GM12878 (cell line): ENCODE data around the gene ZNF618. TPM values are rescaled to one million over a fixed set of nuclear protein-coding genes. Genes with fewer than 3 reads are reported as not detected.

Experiments
- ATAC-seq: fragments of 200-7000 bp; cut with Tn5 transposase; 3 replicates; pipeline ENCODE4 v1.9.1; 2020; ENCODE audit warnings: mild to moderate bottlenecking, moderate library complexity
- BruUV-seq: library from RNA; stranded (reverse); fragments of 400-500 nt; replicated peaks from 2 replicates; lab custom pipeline; 2021; lab: Mats Ljungman, UMichigan
- CTCF ChIA-PET: fragments of 300-600 bp; sonication (Branson Sonifier 250); formaldehyde crosslinking; extraction: SDS; loops from one replicate; lab custom pipeline; 2021; ENCODE audit warnings: inconsistent platforms; lab: Yijun Ruan, JAX
- POLR2A ChIA-PET: fragments of 350-600 bp; formaldehyde crosslinking; extraction: SDS; loops from one replicate; lab custom pipeline; 2021; ENCODE audit warnings: inconsistent platforms; lab: Charles Lee
- RAD21 ChIA-PET: fragments of 300-600 bp; sonication (Branson Sonifier 250); formaldehyde crosslinking; loops from one replicate; lab custom pipeline; 2023; ENCODE audit warnings: antibody characterized with exemption; ENCODE audit not compliant: unreplicated experiment; lab: Charles Lee
- SMC1A ChIA-PET: fragments of 300-600 bp; sonication (Branson Sonifier 250); formaldehyde crosslinking; loops from one replicate; lab custom pipeline; 2023; ENCODE audit not compliant: unreplicated experiment, uncharacterized antibody; lab: Charles Lee
- DNase-seq: peaks from one replicate; pipeline ENCODE4 v3.0.0-alpha.2; 2011; ENCODE audit warnings: low read depth, low spot score
- FAIRE-seq: peaks from 3 replicates; lab custom pipeline; 2011; peaks lifted over from hg19 to GRCh38; lab: Jason Lieb, UNC
- H2AFZ ChIP-seq: 2 replicates; pipeline ENCODE4 v1.6.0; 2011; ENCODE audit warnings: low read depth, low read length, control low read depth; ENCODE audit not compliant: control insufficient read depth
- H3K27ac ChIP-seq: 2 replicates; pipeline ENCODE4 v1.5.1; 2011; ENCODE audit warnings: control low read depth; ENCODE audit not compliant: control insufficient read depth, insufficient read depth
- H3K27me3 ChIP-seq, 2 experiments: replicated peaks in 1 of 2; 2 replicates each; pipeline versions ENCODE4 v1.6.0 to v1.6.1; 2011; ENCODE audit warnings: low read length in 1 of 2; ENCODE audit not compliant: control insufficient read depth in 2 of 2, insufficient read depth in 2 of 2
- H3K36me3 ChIP-seq, 2 experiments: 2 replicates each; pipeline ENCODE4 v1.5.1; 2011; ENCODE audit warnings: low read length in 1 of 2; ENCODE audit not compliant: control insufficient read depth in 2 of 2, insufficient read depth in 2 of 2
- H3K4me1 ChIP-seq: 2 replicates; pipeline ENCODE4 v1.6.1; 2011; ENCODE audit warnings: mild to moderate bottlenecking, low read length, moderate library complexity, mixed read lengths; ENCODE audit not compliant: control insufficient read depth, insufficient read depth
- H3K4me2 ChIP-seq: 2 replicates; pipeline ENCODE4 v1.6.0; 2011; ENCODE audit warnings: control low read depth; ENCODE audit not compliant: control insufficient read depth, insufficient read depth
- H3K4me3 ChIP-seq: fragments of 200-600 bp; sonication (generic); 2 replicates; pipeline ENCODE4 v1.5.1; 2016
- H3K79me2 ChIP-seq: 2 replicates; pipeline ENCODE4 v1.6.0; 2011; ENCODE audit warnings: low read length; ENCODE audit not compliant: control insufficient read depth, insufficient read depth
- H3K9ac ChIP-seq: 2 replicates; pipeline ENCODE4 v1.8.0; 2011; ENCODE audit warnings: low read length, control low read depth, mixed read lengths; ENCODE audit not compliant: control insufficient read depth, insufficient read depth
- H3K9me3 ChIP-seq: replicated peaks from 3 replicates; pipeline ENCODE4 v1.5.1; 2011; ENCODE audit warnings: mild to moderate bottlenecking, low read length; ENCODE audit not compliant: control insufficient read depth, insufficient read depth
- H4K20me1 ChIP-seq: 2 replicates; pipeline ENCODE4 v1.6.0; 2011; ENCODE audit not compliant: control insufficient read depth, insufficient read depth
- CHD4 ChIP-seq: fragments of 200-600 bp; sonication (generic); IDR thresholded peaks from 2 replicates; pipeline ENCODE4 v1.6.1; 2016; ENCODE audit warnings: mild to moderate bottlenecking
- FOXK2 ChIP-seq: fragments of 450-650 bp; IDR thresholded peaks from 2 replicates; pipeline ENCODE4 v1.6.1; 2017; ENCODE audit warnings: mild to moderate bottlenecking, moderate library complexity
- GABPA ChIP-seq: IDR thresholded peaks from 2 replicates; pipeline ENCODE4 v1.6.1; 2014; ENCODE audit warnings: antibody characterized with exemption, low read depth, mild to moderate bottlenecking, inconsistent platforms
- GATAD2B ChIP-seq: fragments of 450-650 bp; conservative IDR thresholded peaks from 2 replicates; pipeline ENCODE4 v1.6.1; 2017; ENCODE audit warnings: low read depth, mild to moderate bottlenecking, moderate library complexity
- JUND ChIP-seq: IDR thresholded peaks from 2 replicates; pipeline ENCODE4 v1.6.1; 2012; ENCODE audit warnings: low read depth, mild to moderate bottlenecking, low read length, improper control_type of control experiment, moderate library complexity
- KDM1A ChIP-seq: fragments of 200-600 bp; sonication (generic); IDR thresholded peaks from 2 replicates; pipeline ENCODE4 v1.6.1; 2016; ENCODE audit warnings: borderline replicate concordance
- PAX5 ChIP-seq: IDR thresholded peaks from 2 replicates; pipeline ENCODE4 v1.6.1; 2011; ENCODE audit warnings: low read depth, low read length, borderline replicate concordance
- RAD51 ChIP-seq: fragments of 450-650 bp; IDR thresholded peaks from 2 replicates; pipeline ENCODE4 v1.6.1; 2016; ENCODE audit warnings: moderate library complexity, mild to moderate bottlenecking, inconsistent platforms
- STAT1 ChIP-seq: fragments of 450-650 bp; conservative IDR thresholded peaks from 2 replicates; pipeline ENCODE4 v1.6.1; 2014; ENCODE audit warnings: antibody characterized with exemption, mild to moderate bottlenecking
- ZSCAN29 ChIP-seq: fragments of 450-650 bp; IDR thresholded peaks from 2 replicates; pipeline ENCODE4 v1.6.1; 2017; ENCODE audit warnings: mild to moderate bottlenecking, moderate library complexity
- WGBS: methylation state at CpG from one replicate; pipeline ENCODE4 v1.1.6; 2016; ENCODE audit warnings: low lambda C conversion rate; ENCODE audit not compliant: insufficient replicate concordance, insufficient coverage; ENCODE audit errors: missing lambda C conversion rate; 5-methylcytosine and 5-hydroxymethylcytosine counted together
- in situ Hi-C: fragments of 300-500 bp; cut with MboI; formaldehyde crosslinking; loops from 9 replicates; pipeline ENCODE4 v1.14.3; 2018; ENCODE audit warnings: mixed read lengths
- intact Hi-C: fragments of 100-400 bp; cut with micrococcal nuclease; formaldehyde crosslinking; loops from one replicate; pipeline ENCODE4 v1.14.2; 2022; ENCODE audit not compliant: unreplicated experiment
- polyA plus RNA-seq, 11 experiments: library from polyadenylated mRNA; depleted of rRNA in 4 of 11; unstranded in 6 of 11; stranded (reverse) in 5 of 11; fragments of >200 nt; fragmentation: Nextera tagmentation in 4 of 11; fragmentation: Illumina TruSeq in 1 of 11; extraction: Ambion mirVana in 4 of 11; extraction: Trizol in 1 of 11; gene quantifications; 1 replicate in 1 of 11; 2 replicates in 10 of 11; pipeline versions ENCODE4 v1.2.1 to v1.2.3, GENCODE V29; 2011 to 2016; ENCODE audit warnings: inconsistent platforms in 2 of 11, missing spikeins in 2 of 11, low read depth in 1 of 11
- total RNA-seq, 4 experiments: library from RNA; depleted of rRNA in 3 of 4; stranded (reverse); fragments of >200 nt in 3 of 4; fragmentation: Illumina TruSeq in 1 of 4; extraction: Trizol in 1 of 4; gene quantifications; 2 replicates each; pipeline versions ENCODE4 v1.2.1 to v1.2.3, GENCODE V29; 2013 to 2021
- TF ChIP-seq, protein P1 (sequence below): fragments of 450-650 bp; formaldehyde crosslinking; IDR thresholded peaks from 2 replicates; pipeline ENCODE4 v1.5.0; 2022; ENCODE audit warnings: mild to moderate bottlenecking, missing genetic modification characterization
- TF ChIP-seq, protein P2 (sequence below): IDR thresholded peaks from 2 replicates; pipeline ENCODE4 v1.6.1; 2012; ENCODE audit warnings: low read depth, low read length, improper control_type of control experiment
- TF ChIP-seq, protein P3 (sequence below): IDR thresholded peaks from 2 replicates; pipeline ENCODE4 v1.6.1; 2012; ENCODE audit warnings: low read depth, low read length, improper control_type of control experiment
- TF ChIP-seq, protein P4 (sequence below): fragments of 450-650 bp; IDR thresholded peaks from 2 replicates; pipeline ENCODE4 v1.6.1; 2017; ENCODE audit warnings: mild to moderate bottlenecking, moderate library complexity

The ZNF618 gene
- total and polyA plus RNA-seq, 10 of the 15 experiments (the other 5 are each of a cell fraction or from before 2014, with no cell fraction given), result 0.01 to 0.24 (median 0.06) TPM; not detected in 2

DNA sequence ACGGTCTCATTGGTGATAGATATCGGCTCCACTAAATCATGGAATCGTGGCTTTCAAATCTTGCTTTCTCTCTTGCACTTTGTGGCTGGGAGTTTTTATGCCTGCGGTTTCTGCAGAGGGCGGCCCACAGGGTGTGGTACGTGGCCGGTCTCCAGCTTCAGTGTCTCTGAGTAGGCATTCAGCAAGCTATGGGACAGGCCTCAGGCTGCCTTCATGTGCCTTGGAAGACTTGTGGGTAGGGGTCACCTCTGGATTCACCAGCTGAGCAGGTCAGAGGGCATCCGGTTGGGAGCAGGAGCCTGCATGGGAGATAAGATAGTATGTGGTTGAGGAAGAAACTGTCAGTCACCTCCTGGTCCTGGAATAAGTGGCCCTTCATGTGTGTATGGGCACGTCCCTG, 154.3 kb downstream of the ZNF618 start (continued):
- TF ChIP-seq STAT1, result no peak
- TF ChIP-seq JUND, result no peak

DNA sequence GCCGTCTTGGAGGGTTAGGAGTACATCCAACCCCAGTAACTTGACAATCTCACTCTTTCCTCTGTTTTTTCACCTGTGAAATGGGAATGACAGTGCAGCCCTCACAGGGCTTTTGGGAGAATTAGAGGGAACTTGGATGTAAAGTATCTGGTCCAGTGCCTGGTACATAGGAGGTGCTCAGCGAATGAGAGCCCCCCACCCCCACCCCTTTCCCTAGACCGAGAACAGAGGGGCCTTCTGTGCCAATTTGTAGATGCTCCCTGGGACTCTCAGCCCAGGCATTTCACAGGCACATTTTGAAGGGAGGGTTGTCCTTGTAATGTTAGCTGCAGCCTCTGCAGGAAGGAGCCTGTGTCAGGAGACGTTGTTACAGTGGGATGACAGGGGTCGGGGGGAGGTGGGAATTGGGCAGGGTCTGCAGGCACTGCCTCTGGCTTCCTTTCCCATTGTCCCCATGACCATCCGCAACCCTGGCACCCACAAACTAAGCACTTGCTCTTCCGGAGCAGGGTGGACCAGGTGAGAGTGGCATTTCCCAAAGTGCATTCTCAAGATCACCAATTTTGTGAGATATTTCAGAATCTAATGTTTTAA, 155.0 kb downstream of the ZNF618 start:
- ATAC-seq, result no peak
- Histone ChIP-seq H3K4me3 (no peak overlapping the region), H3K79me2 (no peaks in the 10 kb centered on the region), H3K9me3 (no peaks in the 10 kb centered on the region), H2AFZ (no peak overlapping the region), H3K36me3 (no peaks in the 10 kb centered on the region), H3K4me1 (no peaks in the 10 kb centered on the region), H4K20me1 (no peaks in the 10 kb centered on the region; the same call in 1 of the 2 replicates), H3K27ac (no peak overlapping the region)
- intact Hi-C loops (no loop called here), in situ Hi-C loops (loop anchor here (25.0 kb wide), 1 partner anchor 569 kb away; the partner anchor contains the start of gene RGS3)
- no peak for FAIRE-seq
- ChIA-PET RAD21 (no interaction called here), POLR2A (no interaction called here), CTCF (no interaction called here)
- no peak for TF ChIP-seq PAX5
- TF ChIP-seq KDM1A, result no peak
- TF ChIP-seq, protein P1, sequence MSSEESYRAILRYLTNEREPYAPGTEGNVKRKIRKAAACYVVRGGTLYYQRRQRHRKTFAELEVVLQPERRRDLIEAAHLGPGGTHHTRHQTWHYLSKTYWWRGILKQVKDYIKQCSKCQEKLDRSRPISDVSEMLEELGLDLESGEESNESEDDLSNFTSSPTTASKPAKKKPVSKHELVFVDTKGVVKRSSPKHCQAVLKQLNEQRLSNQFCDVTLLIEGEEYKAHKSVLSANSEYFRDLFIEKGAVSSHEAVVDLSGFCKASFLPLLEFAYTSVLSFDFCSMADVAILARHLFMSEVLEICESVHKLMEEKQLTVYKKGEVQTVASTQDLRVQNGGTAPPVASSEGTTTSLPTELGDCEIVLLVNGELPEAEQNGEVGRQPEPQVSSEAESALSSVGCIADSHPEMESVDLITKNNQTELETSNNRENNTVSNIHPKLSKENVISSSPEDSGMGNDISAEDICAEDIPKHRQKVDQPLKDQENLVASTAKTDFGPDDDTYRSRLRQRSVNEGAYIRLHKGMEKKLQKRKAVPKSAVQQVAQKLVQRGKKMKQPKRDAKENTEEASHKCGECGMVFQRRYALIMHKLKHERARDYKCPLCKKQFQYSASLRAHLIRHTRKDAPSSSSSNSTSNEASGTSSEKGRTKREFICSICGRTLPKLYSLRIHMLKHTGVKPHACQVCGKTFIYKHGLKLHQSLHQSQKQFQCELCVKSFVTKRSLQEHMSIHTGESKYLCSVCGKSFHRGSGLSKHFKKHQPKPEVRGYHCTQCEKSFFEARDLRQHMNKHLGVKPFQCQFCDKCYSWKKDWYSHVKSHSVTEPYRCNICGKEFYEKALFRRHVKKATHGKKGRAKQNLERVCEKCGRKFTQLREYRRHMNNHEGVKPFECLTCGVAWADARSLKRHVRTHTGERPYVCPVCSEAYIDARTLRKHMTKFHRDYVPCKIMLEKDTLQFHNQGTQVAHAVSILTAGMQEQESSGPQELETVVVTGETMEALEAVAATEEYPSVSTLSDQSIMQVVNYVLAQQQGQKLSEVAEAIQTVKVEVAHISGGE (CRISPR knock-in tag), result no peak
- TF ChIP-seq, protein P2, sequence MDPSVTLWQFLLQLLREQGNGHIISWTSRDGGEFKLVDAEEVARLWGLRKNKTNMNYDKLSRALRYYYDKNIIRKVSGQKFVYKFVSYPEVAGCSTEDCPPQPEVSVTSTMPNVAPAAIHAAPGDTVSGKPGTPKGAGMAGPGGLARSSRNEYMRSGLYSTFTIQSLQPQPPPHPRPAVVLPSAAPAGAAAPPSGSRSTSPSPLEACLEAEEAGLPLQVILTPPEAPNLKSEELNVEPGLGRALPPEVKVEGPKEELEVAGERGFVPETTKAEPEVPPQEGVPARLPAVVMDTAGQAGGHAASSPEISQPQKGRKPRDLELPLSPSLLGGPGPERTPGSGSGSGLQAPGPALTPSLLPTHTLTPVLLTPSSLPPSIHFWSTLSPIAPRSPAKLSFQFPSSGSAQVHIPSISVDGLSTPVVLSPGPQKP, result no peak
- TF ChIP-seq, protein P3, sequence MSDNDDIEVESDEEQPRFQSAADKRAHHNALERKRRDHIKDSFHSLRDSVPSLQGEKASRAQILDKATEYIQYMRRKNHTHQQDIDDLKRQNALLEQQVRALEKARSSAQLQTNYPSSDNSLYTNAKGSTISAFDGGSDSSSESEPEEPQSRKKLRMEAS, result no peak
- TF ChIP-seq CHD4, result no peak
- no peak for TF ChIP-seq FOXK2
- TF ChIP-seq, protein P4, sequence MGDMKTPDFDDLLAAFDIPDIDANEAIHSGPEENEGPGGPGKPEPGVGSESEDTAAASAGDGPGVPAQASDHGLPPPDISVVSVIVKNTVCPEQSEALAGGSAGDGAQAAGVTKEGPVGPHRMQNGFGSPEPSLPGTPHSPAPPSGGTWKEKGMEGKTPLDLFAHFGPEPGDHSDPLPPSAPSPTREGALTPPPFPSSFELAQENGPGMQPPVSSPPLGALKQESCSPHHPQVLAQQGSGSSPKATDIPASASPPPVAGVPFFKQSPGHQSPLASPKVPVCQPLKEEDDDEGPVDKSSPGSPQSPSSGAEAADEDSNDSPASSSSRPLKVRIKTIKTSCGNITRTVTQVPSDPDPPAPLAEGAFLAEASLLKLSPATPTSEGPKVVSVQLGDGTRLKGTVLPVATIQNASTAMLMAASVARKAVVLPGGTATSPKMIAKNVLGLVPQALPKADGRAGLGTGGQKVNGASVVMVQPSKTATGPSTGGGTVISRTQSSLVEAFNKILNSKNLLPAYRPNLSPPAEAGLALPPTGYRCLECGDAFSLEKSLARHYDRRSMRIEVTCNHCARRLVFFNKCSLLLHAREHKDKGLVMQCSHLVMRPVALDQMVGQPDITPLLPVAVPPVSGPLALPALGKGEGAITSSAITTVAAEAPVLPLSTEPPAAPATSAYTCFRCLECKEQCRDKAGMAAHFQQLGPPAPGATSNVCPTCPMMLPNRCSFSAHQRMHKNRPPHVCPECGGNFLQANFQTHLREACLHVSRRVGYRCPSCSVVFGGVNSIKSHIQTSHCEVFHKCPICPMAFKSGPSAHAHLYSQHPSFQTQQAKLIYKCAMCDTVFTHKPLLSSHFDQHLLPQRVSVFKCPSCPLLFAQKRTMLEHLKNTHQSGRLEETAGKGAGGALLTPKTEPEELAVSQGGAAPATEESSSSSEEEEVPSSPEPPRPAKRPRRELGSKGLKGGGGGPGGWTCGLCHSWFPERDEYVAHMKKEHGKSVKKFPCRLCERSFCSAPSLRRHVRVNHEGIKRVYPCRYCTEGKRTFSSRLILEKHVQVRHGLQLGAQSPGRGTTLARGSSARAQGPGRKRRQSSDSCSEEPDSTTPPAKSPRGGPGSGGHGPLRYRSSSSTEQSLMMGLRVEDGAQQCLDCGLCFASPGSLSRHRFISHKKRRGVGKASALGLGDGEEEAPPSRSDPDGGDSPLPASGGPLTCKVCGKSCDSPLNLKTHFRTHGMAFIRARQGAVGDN, result no peak
- no peak for TF ChIP-seq GABPA
- TF ChIP-seq GATAD2B, result no peak
- no peak for TF ChIP-seq RAD51
- TF ChIP-seq ZSCAN29, result no peak
- TF ChIP-seq, all 136 proteins: peak for 0
- no peak overlapping the region for H3K9ac ChIP-seq
- no peak for DNase-seq
- whole genome bisulfite sequencing, result 29% methylated on average over 7 of the region's 7 CpGs
- SMC1A ChIA-PET, result no interaction called here
- no TSS peak for BruUV-seq
- no peak overlapping the region for H3K4me2 ChIP-seq
- H3K27me3 ChIP-seq, result no peaks in the 10 kb centered on the region
